Measurements from ENCODE around the gene SH3RF3. TPM values are rescaled to one million over a fixed set of nuclear protein-coding genes. Genes with fewer than 3 reads are reported as not detected.

Gene SH3RF3
- total and polyA plus RNA-seq, 2 of the 13 experiments (the other 11 are each of a cell fraction or from before 2014, with no cell fraction given), result 0.04 TPM; not detected in 1

DNA sequence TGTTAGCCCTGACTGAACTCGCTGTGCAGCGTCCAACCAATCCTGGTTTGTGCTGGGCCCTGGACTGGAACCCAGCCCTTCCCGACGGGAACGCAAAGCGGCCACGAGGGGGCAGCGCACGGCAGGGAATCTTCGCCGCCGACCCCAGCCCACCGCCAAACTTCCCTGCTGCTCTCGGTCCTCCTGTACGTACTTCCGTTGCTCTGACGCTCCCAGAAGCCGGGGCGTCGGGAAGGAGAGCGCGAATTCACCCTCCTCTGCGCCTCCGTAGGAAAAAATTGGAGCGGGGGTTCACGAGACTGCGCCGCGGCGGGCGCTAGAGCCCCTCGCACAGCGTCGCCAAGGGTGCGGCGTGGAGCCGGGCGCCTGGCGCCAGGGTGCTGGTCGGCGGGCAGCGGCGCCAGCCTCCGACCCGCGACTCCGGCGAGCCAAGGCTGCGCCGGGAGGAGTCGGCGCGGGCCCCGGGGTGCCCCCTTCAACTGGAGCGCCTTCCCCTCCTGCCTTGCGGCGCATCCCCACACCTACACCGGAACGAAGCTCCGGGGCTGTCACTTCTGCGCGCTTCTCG is 873 bp upstream of the SH3RF3 start (continued):
- TF ChIP-seq, protein P1, sequence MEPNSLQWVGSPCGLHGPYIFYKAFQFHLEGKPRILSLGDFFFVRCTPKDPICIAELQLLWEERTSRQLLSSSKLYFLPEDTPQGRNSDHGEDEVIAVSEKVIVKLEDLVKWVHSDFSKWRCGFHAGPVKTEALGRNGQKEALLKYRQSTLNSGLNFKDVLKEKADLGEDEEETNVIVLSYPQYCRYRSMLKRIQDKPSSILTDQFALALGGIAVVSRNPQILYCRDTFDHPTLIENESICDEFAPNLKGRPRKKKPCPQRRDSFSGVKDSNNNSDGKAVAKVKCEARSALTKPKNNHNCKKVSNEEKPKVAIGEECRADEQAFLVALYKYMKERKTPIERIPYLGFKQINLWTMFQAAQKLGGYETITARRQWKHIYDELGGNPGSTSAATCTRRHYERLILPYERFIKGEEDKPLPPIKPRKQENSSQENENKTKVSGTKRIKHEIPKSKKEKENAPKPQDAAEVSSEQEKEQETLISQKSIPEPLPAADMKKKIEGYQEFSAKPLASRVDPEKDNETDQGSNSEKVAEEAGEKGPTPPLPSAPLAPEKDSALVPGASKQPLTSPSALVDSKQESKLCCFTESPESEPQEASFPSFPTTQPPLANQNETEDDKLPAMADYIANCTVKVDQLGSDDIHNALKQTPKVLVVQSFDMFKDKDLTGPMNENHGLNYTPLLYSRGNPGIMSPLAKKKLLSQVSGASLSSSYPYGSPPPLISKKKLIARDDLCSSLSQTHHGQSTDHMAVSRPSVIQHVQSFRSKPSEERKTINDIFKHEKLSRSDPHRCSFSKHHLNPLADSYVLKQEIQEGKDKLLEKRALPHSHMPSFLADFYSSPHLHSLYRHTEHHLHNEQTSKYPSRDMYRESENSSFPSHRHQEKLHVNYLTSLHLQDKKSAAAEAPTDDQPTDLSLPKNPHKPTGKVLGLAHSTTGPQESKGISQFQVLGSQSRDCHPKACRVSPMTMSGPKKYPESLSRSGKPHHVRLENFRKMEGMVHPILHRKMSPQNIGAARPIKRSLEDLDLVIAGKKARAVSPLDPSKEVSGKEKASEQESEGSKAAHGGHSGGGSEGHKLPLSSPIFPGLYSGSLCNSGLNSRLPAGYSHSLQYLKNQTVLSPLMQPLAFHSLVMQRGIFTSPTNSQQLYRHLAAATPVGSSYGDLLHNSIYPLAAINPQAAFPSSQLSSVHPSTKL (CRISPR knock-in tag; IDR thresholded peaks at IDR 0.05), result peak; percentile 43; the same call in 1 of the 2 replicates
- TF ChIP-seq ZNF598 (CRISPR knock-in tag; IDR thresholded peaks at IDR 0.05; ENCODE audit: borderline replicate concordance) (no peak), ATF7-NPFF (CRISPR knock-in tag; IDR thresholded peaks at IDR 0.05; ENCODE audit: low read depth) (0 out of 2 replicates have a peak, but pooled peaks have one; percentile 29), HDAC2 (CRISPR knock-in tag; IDR thresholded peaks at IDR 0.05) (peak; percentile 57; the same call in 1 of the 2 replicates), PHF8 (CRISPR knock-in tag; IDR thresholded peaks at IDR 0.05) (peak; percentile 55), ZFX (CRISPR knock-in tag; IDR thresholded peaks at IDR 0.05; ENCODE audit: low read depth) (peak; percentile 26; the same call in 1 of the 2 replicates), XRCC5 (optimal IDR thresholded peaks at IDR 0.05; ENCODE audit: low read length) (peak; percentile 76), TP53 (CRISPR knock-in tag; conservative IDR thresholded peaks at IDR 0.05) (0 out of 2 replicates have a peak, but pooled peaks have one; percentile 40), ZNF788 (CRISPR knock-in tag; IDR thresholded peaks at IDR 0.05; ENCODE audit: borderline replicate concordance) (peak; percentile 46; the same call in 1 of the 2 replicates), TCF12 (IDR thresholded peaks at IDR 0.05) (no peak), TCF12 (CRISPR knock-in tag; IDR thresholded peaks at IDR 0.05) (peak; percentile 38; the same call in 1 of the 2 replicates), ZNF839 (CRISPR knock-in tag; IDR thresholded peaks at IDR 0.05; ENCODE audit: borderline replicate concordance) (no peak), ZNF776 (CRISPR knock-in tag; IDR thresholded peaks at IDR 0.05) (0 out of 2 replicates have a peak, but pooled peaks have one; percentile 9), RFXAP (CRISPR knock-in tag; IDR thresholded peaks at IDR 0.05; ENCODE audit: borderline replicate concordance) (0 out of 2 replicates have a peak, but pooled peaks have one; percentile 41), GFI1 (CRISPR knock-in tag; IDR thresholded peaks at IDR 0.05; ENCODE audit: borderline replicate concordance) (0 out of 2 replicates have a peak, but pooled peaks have one; percentile 25), RBM39 (IDR thresholded peaks at IDR 0.05; ENCODE audit: low read depth, low read length, poor library complexity, severe bottlenecking) (peak; percentile 56)
- TF ChIP-seq, protein P2, sequence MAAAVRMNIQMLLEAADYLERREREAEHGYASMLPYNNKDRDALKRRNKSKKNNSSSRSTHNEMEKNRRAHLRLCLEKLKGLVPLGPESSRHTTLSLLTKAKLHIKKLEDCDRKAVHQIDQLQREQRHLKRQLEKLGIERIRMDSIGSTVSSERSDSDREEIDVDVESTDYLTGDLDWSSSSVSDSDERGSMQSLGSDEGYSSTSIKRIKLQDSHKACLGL (CRISPR knock-in tag; IDR thresholded peaks at IDR 0.05), result peak; percentile 54; the same call in 1 of the 2 replicates
- TF ChIP-seq, protein P3, sequence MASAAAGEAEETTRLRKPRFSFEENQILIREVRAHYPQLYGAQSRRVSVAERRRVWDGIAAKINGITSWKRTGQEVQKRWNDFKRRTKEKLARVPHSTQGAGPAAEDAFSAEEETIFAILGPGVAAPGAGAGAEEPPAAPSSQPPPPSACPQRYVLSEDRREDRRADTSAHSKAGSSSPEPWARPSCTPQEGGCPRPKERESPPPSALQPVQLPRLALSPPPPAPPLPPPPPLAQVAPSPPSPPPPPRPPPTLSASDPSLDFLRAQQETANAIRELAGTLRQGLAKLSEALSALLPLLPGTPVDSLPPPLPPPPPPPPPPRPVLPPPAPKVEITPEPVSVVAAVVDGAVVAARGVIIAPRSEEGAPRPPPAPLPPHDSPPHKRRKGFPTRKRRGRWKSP (CRISPR knock-in tag; IDR thresholded peaks at IDR 0.05), result peak; percentile 78; the same call in 1 of the 2 replicates
- TF ChIP-seq, protein P4, sequence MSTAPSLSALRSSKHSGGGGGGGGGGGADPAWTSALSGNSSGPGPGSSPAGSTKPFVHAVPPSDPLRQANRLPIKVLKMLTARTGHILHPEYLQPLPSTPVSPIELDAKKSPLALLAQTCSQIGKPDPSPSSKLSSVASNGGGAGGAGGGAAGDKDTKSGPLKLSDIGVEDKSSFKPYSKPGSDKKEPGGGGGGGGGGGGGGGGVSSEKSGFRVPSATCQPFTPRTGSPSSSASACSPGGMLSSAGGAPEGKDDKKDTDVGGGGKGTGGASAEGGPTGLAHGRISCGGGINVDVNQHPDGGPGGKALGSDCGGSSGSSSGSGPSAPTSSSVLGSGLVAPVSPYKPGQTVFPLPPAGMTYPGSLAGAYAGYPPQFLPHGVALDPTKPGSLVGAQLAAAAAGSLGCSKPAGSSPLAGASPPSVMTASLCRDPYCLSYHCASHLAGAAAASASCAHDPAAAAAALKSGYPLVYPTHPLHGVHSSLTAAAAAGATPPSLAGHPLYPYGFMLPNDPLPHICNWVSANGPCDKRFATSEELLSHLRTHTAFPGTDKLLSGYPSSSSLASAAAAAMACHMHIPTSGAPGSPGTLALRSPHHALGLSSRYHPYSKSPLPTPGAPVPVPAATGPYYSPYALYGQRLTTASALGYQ (CRISPR knock-in tag; IDR thresholded peaks at IDR 0.05), result 0 out of 2 replicates have a peak, but pooled peaks have one; percentile 24
- TF ChIP-seq, protein P5, sequence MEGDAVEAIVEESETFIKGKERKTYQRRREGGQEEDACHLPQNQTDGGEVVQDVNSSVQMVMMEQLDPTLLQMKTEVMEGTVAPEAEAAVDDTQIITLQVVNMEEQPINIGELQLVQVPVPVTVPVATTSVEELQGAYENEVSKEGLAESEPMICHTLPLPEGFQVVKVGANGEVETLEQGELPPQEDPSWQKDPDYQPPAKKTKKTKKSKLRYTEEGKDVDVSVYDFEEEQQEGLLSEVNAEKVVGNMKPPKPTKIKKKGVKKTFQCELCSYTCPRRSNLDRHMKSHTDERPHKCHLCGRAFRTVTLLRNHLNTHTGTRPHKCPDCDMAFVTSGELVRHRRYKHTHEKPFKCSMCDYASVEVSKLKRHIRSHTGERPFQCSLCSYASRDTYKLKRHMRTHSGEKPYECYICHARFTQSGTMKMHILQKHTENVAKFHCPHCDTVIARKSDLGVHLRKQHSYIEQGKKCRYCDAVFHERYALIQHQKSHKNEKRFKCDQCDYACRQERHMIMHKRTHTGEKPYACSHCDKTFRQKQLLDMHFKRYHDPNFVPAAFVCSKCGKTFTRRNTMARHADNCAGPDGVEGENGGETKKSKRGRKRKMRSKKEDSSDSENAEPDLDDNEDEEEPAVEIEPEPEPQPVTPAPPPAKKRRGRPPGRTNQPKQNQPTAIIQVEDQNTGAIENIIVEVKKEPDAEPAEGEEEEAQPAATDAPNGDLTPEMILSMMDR (CRISPR knock-in tag; IDR thresholded peaks at IDR 0.05), result peak; percentile 99
